ENCODE measurements around the gene HOXA9. TPM values are rescaled to one million over a fixed set of nuclear protein-coding genes. Genes with fewer than 3 reads are reported as not detected.
A peak's percentile ranks its signal among the peaks of the same experiment; 100 is the strongest.

Gene HOXA9
- total and polyA plus RNA-seq, 4 donors, result 0.02 to 0.70 TPM; not detected in 2

DNA sequence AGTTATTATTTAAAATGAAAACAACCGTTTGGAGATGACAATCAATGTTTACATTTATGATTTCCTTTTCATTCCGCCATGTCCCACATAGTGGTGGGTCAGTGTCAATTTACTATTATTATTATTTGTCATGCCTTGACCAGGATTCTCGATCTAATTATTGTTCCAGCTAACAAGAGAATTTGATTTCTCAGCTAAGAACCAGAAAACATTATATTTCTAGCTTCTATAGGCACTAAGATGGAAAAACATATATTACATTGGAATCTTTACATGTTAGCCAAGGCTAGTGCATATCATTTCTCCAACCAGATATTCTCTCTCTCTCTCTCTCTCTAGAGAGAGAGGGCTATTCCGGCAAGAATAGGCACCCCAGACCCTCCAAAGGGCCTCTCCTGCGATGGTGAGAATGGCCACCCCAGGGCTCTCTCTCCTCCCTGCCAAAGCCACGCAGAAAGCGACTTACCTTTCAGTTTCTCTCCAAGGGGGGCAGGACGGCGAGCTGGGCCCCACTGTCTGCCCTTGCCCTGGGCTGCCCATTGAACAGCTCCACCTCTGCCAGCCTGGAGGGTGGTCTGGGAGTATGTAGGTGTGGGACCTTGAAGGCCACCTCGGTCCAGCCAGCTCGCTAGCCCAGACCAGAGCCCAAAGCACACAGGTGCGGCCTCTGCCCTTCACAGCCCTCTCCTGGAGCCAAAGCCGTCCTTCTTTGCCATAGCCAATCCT, 15.3 kb downstream of the HOXA9 start:
- no peak overlapping the region for H3K27ac ChIP-seq (ENCODE audit: low read depth in 1 of 2, low read length in 2 of 2)
- 29% methylated on average over 13 of the region's 13 CpGs for WGBS
- H3K36me3 ChIP-seq (ENCODE audit: control insufficient read depth in 4 of 4, insufficient read depth in 3 of 4, low read depth in 1 of 4, low read length in 3 of 4), result no peaks in the 10 kb centered on the region
- H3K9me3 ChIP-seq (ENCODE audit: control insufficient read depth in 4 of 4, low read length in 3 of 4), result peaks cover 0 to 2% (median 0%) of the 10 kb centered on the region in 4 donors
- DNase-seq (ENCODE audit: low spot score), result peak; percentile 32
- peaks cover 12 to 44% (median 33%) of the 10 kb centered on the region in 4 donors for H3K27me3 ChIP-seq (ENCODE audit: control insufficient read depth in 4 of 4, insufficient read depth in 4 of 4, low read length in 3 of 4)
- TF ChIP-seq REST (IDR thresholded peaks at IDR 0.05) (no peak), RXRA (IDR thresholded peaks at IDR 0.05) (no peak), EGR1 (IDR thresholded peaks at IDR 0.05; ENCODE audit: low read depth in 2 of 2) (no peak), YY1 (IDR thresholded peaks at IDR 0.05) (no peak), NR2F2 (IDR thresholded peaks at IDR 0.05) (no peak), ZBTB33 (IDR thresholded peaks at IDR 0.05) (no peak), TAF1 (conservative IDR thresholded peaks at IDR 0.05) (no peak), RAD21 (IDR thresholded peaks at IDR 0.05) (no peak), HNF4G (IDR thresholded peaks at IDR 0.05) (no peak)
- TF ChIP-seq, protein P1, sequence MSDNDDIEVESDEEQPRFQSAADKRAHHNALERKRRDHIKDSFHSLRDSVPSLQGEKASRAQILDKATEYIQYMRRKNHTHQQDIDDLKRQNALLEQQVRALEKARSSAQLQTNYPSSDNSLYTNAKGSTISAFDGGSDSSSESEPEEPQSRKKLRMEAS (IDR thresholded peaks at IDR 0.05), result no peak
- TF ChIP-seq, protein P2, sequence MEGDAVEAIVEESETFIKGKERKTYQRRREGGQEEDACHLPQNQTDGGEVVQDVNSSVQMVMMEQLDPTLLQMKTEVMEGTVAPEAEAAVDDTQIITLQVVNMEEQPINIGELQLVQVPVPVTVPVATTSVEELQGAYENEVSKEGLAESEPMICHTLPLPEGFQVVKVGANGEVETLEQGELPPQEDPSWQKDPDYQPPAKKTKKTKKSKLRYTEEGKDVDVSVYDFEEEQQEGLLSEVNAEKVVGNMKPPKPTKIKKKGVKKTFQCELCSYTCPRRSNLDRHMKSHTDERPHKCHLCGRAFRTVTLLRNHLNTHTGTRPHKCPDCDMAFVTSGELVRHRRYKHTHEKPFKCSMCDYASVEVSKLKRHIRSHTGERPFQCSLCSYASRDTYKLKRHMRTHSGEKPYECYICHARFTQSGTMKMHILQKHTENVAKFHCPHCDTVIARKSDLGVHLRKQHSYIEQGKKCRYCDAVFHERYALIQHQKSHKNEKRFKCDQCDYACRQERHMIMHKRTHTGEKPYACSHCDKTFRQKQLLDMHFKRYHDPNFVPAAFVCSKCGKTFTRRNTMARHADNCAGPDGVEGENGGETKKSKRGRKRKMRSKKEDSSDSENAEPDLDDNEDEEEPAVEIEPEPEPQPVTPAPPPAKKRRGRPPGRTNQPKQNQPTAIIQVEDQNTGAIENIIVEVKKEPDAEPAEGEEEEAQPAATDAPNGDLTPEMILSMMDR (IDR thresholded peaks at IDR 0.05; ENCODE audit: low read depth, low read length, missing input control), result no peak
- no peak overlapping the region for H3K4me3 ChIP-seq (ENCODE audit: low read depth in 1 of 3, low read length in 3 of 3)
- no peak overlapping the region for H3K9ac ChIP-seq (ENCODE audit: low read depth in 1 of 2, low read length in 2 of 2)
- peaks cover 11 to 30% (median 19%) of the 10 kb centered on the region in 4 donors for H3K4me1 ChIP-seq (ENCODE audit: control insufficient read depth in 4 of 4, insufficient read depth in 4 of 4, low read length in 3 of 4)

DNA sequence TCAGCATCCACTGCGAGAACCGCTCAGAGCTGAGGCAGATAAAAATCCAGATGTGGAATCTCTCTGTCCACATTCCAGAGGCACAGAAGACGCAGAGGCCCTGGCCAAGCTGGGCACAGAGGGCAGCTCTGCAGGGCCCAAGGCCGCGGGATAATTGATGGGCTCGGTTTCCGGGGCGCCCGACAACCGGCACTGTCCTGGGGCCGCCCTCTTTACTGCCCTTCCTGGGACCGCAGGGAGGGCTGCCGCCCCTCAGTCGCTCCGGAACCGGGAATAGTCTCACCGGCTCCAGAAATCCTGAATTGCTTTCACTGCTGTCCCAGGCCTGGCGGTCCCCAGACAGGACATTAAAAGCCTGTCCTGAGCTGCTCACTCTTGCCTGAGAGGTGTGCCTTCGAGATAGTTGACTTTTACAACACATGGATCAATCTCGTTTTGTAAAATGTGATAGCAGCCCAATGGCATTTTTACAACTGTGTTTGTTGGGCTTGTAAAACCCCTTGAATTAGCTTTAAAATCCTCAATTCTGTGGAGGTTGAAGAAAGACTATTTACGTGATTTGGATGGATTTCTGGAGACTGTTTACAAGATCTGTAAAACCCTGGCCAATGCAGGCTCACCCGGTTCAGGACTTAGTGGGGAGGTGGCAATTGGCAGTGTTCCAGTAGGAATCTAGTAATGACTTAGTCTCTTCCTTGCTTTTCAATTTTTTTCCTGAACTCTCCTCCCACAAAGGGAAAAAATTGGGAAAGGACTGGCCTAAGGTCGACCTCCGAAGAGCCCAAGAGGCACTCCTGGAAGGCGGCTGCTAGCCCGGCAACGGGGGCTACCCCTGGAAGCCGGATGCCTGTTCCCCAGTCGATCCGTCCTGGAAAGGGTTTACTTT, 16.3 kb downstream of the HOXA9 start:
- H3K27me3 ChIP-seq (ENCODE audit: control insufficient read depth in 4 of 4, insufficient read depth in 4 of 4, low read length in 3 of 4), result peaks cover 7 to 39% (median 29%) of the 10 kb centered on the region in 4 donors
- DNase-seq (ENCODE audit: low spot score), result no peak
- no peak overlapping the region for H3K4me3 ChIP-seq (ENCODE audit: low read depth in 1 of 3, low read length in 3 of 3)
- no peak overlapping the region for H3K9ac ChIP-seq (ENCODE audit: low read depth in 1 of 2, low read length in 2 of 2)
- peaks cover 0 to 4% (median 0%) of the 10 kb centered on the region in 4 donors for H3K9me3 ChIP-seq (ENCODE audit: control insufficient read depth in 4 of 4, low read length in 3 of 4)
- H3K36me3 ChIP-seq (ENCODE audit: control insufficient read depth in 4 of 4, insufficient read depth in 3 of 4, low read depth in 1 of 4, low read length in 3 of 4), result no peaks in the 10 kb centered on the region
- H3K4me1 ChIP-seq (ENCODE audit: control insufficient read depth in 4 of 4, insufficient read depth in 4 of 4, low read length in 3 of 4), result peaks cover 7 to 26% (median 17%) of the 10 kb centered on the region in 4 donors
- WGBS, result 21% methylated on average over 30 of the region's 30 CpGs
- no peak overlapping the region for H3K27ac ChIP-seq (ENCODE audit: low read depth in 1 of 2, low read length in 2 of 2)
- TF ChIP-seq HNF4A (conservative IDR thresholded peaks at IDR 0.05) (no peak), HNF4G (IDR thresholded peaks at IDR 0.05) (no peak), EGR1 (IDR thresholded peaks at IDR 0.05; ENCODE audit: low read depth in 2 of 2) (no peak), YY1 (IDR thresholded peaks at IDR 0.05) (no peak)
